GM20431 (cell line): ENCODE measurements around the gene STAB1.

Experiments used
- in situ Hi-C: fragments of 300-500 bp; cut with MseI, MboI; formaldehyde crosslinking; loops from one replicate; pipeline ENCODE4 v1.15.0; 2020; ENCODE audit warnings: low sequenced_read_pairs; ENCODE audit not compliant: unreplicated experiment

The STAB1 gene

GRCh38 chr3:52551118-52551517 is 56.0 kb downstream of the STAB1 start:
- in situ Hi-C loops: no loop called here

DNA sequence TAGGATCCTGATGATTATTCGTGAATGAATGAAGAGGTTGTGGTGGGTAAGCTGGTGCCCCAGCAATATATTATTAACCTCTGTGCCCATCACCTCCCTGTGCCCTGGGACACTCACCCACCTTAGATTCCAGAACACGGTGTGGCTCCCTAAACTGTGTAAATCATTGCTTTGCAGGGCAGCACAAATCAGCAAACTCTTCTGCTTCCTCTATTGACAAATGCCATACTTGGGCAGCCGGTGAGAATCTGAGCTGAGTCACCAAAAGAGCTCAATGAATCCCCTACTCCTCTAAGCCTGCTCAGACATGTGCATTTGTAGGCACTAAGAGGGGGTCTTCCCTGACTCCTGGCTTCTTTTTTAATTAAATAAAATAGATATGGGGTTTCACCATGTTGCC is 57.0 kb downstream of the STAB1 start:
- in situ Hi-C loops: no loop called here

GRCh38 chr3:52554026-52554755 is 59.1 kb downstream of the STAB1 start:
- in situ Hi-C loops: no loop called here

GRCh38 chr3:52555056-52555455 is 59.9 kb downstream of the STAB1 start:
- in situ Hi-C loops: no loop called here

DNA sequence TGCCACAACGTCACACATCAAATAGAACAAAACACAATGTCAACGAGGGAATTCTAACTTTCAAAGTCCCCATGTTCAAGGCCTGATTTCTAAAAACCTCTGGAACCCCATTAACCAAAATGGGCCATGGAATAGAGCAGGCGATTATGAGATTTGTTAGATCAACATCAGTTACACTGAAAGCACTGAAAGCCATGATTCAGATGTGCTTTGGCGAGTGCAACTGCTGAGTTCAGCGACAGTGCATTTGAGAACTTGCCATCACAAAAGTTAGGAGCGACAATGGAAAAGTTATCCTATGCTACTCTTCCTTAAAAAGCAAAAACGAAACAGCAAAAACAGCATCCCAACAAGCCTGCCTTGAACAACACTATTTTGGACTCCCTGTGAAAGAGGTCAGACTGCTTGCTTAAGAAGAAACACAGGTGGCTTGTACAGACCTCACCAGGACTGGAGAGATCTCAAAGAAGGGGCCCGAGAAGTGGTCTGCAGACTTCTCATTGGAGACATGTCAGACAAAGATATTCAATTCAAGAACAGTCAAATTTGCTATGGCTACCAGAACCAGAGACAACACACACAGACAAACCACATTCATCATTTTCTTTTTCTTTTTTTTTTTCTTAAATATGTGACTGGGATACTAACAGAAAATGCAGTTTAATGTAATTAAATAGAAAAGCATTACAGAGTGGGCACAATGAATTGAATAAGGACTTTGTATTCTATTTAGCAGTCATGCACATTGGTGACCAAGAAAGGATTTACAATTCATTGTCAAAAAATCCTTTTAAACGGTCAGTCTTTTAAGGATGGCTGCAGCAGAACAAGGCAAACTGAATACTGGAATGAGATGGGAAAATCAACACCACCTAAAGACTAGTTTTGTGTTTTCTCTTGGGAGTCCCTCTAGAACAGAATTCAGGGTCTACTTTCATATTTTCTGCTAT is 62.1 kb downstream of the STAB1 start:
- in situ Hi-C loops: no loop called here

DNA sequence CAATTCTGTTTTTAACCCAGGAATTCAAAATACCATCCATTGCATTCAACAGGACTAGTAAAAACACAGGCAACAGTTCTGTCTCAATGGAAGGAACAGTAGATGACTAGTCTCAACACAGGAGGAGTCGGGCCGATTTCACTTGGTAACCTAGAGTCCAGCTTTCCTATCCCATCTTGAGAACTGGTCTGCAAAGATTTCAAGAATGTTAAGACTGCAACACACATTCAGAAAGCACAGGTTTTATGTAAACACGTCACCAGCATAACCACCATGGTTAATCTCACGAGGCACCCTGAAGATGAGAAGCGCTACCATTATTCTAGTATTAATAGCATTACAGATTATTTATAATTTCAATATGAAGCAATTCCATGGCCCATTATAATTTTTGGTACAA is 63.3 kb downstream of the STAB1 start:
- in situ Hi-C loops: no loop called here

GRCh38 chr3:52561028-52561747 is 66.0 kb downstream of the STAB1 start:
- in situ Hi-C loops: no loop called here

- in situ Hi-C loops: no loop called here
These were observed 68.8 kb downstream of the STAB1 start for GRCh38 chr3:52563984-52564383.

DNA sequence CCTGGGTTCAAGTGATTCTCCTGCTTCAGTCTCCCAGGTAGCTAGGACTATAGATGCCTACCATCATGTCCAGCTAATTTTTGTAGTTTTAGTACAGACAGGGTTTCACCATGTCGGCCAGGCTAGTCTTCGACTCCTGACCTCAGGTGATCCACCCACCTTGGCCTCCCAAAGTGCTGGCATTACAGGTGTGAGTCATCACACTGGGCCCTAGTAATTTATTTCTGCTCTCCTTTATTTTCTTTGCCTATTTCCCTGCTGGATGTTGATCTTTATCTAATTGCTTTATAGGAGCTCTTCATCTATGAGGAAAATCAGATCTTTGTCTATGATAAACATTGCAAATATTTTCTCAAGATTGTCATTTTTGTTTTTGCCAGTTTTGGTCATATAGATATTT is 72.9 kb downstream of the STAB1 start:
- in situ Hi-C loops: no loop called here

- in situ Hi-C loops: no loop called here
These were observed 74.9 kb downstream of the STAB1 start for GRCh38 chr3:52570076-52570475.

DNA sequence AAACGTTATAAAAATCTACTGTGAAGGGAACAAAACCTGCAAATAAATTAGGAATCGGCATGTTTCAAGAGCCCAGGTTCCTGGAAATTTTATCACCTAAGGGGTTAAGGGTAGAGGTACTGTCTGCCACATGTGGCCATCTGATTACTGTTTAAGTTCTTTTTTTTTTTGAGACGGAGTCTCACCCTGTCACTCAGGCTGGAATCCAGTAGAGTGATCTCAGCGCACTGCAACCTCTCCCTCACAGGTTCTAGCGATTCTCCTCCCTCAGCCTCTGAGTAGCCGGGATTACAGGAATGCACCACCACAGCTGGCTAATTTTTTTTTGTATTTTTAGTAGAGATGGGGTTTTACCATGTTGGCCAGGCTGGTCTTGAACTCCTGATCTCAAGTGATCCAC is 77.1 kb downstream of the STAB1 start:
- in situ Hi-C loops: no loop called here
